ENCODE measurements around the gene MSI2. TPM values are rescaled to one million over a fixed set of nuclear protein-coding genes. Genes with fewer than 3 reads are reported as not detected.

The MSI2 gene
- total RNA-seq, 4 donors from 2014 or later, result 9.9 to 18.5 (median 13.8) TPM

DNA sequence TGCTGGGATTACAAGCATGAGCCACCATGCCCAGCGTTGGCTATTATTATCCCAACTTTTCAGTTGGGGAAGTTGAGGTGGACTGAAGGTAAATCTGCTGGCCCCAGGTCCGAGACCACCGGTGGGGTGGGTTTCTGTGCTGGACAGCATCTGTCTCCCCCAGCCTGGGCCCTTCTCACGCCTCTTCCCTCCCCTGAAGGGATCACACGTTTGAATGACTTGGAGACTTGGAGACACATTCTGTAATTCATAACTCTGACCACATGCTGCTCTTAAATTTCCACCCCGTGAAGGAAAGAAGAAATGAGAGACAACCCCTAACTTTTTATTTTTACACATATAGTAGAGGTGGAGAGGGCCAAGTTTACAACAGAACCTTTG, 109.8 kb downstream of the MSI2 start:
- DNase-seq (ENCODE audit: low spot score in 2 of 2), result no peak
- intact Hi-C loops (cut with DNase I; ENCODE audit: low total_unique reads), result no loop called here
- TF ChIP-seq, protein P1, sequence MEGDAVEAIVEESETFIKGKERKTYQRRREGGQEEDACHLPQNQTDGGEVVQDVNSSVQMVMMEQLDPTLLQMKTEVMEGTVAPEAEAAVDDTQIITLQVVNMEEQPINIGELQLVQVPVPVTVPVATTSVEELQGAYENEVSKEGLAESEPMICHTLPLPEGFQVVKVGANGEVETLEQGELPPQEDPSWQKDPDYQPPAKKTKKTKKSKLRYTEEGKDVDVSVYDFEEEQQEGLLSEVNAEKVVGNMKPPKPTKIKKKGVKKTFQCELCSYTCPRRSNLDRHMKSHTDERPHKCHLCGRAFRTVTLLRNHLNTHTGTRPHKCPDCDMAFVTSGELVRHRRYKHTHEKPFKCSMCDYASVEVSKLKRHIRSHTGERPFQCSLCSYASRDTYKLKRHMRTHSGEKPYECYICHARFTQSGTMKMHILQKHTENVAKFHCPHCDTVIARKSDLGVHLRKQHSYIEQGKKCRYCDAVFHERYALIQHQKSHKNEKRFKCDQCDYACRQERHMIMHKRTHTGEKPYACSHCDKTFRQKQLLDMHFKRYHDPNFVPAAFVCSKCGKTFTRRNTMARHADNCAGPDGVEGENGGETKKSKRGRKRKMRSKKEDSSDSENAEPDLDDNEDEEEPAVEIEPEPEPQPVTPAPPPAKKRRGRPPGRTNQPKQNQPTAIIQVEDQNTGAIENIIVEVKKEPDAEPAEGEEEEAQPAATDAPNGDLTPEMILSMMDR (IDR thresholded peaks at IDR 0.05), result no peak
- TF ChIP-seq POLR2A (IDR thresholded peaks at IDR 0.05), result no peak
- 67 to 69% methylated on average over 6 of the region's 6 CpGs for WGBS, 2 donors
- no peak overlapping the region for H3K4me3 ChIP-seq (ENCODE audit: low read depth, poor library complexity, severe bottlenecking)

GRCh38 chr17:57366558-57367351, 110.4 kb downstream of the MSI2 start:
- H3K4me3 ChIP-seq (ENCODE audit: low read depth, poor library complexity, severe bottlenecking), result no peak overlapping the region
- WGBS, 2 donors, result 41 to 49% methylated on average over 13 of the region's 13 CpGs
- DNase-seq (ENCODE audit: low spot score in 2 of 2), result no peak
- intact Hi-C loops (cut with DNase I; ENCODE audit: low total_unique reads), result no loop called here
- no peak for TF ChIP-seq POLR2A (IDR thresholded peaks at IDR 0.05)
- TF ChIP-seq, protein P1 (IDR thresholded peaks at IDR 0.05), result no peak

DNA sequence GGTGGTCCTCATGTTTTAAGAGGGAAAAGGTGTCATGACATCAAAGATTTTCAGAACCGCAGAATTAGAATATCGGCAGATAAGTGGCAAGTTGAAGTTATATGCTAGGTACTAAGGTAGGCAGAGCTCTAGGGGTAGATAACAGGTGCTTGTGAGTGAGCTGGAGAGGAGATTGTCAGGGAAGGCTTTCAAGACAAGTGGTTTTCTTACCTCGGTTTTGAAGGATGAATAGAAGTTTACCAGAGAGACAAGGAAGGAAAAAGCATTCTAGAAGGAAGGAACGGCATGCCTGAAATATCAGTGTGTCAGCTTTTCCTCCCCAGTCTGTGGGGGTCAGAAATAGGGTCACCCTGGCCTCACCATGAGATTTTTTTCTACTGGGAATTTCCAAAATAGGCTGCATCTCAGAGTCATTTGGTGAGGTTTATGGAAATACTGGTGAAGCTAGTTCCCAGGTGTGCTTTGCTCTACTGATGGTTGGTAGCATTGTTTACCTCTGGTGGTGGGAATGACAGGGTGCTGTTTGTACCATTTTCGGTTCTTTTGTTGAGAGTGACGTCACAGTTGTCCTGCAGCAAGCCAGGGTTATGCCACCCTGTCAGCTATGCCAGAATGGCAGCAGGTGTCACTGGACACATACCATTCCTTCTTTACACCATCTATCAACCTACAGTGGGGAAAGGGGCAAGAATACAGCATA, 112.5 kb downstream of the MSI2 start:
- no peak overlapping the region for H3K4me3 ChIP-seq (ENCODE audit: low read depth, poor library complexity, severe bottlenecking)
- TF ChIP-seq POLR2A (IDR thresholded peaks at IDR 0.05), result no peak
- TF ChIP-seq, protein P1 (IDR thresholded peaks at IDR 0.05), result no peak
- 76 to 87% methylated on average over 6 of the region's 6 CpGs for WGBS, 2 donors
- intact Hi-C loops (cut with DNase I; ENCODE audit: low total_unique reads), result no loop called here
- DNase-seq (ENCODE audit: low spot score in 2 of 2), result no peak

- DNase-seq (ENCODE audit: low spot score in 2 of 2), result no peak
- no peak overlapping the region for H3K4me3 ChIP-seq (ENCODE audit: low read depth, poor library complexity, severe bottlenecking)
- intact Hi-C loops (cut with DNase I; ENCODE audit: low total_unique reads), result no loop called here
- TF ChIP-seq, protein P1 (IDR thresholded peaks at IDR 0.05), result no peak
- TF ChIP-seq POLR2A (IDR thresholded peaks at IDR 0.05), result no peak
- 49 to 68% methylated on average over 2 of the region's 2 CpGs for WGBS, 2 donors
These were observed 113.2 kb downstream of the MSI2 start for GRCh38 chr17:57369509-57369945.

- no peak overlapping the region for H3K4me3 ChIP-seq (ENCODE audit: low read depth, poor library complexity, severe bottlenecking)
- no peak for TF ChIP-seq POLR2A (IDR thresholded peaks at IDR 0.05)
- TF ChIP-seq, protein P1 (IDR thresholded peaks at IDR 0.05), result no peak
- intact Hi-C loops (cut with DNase I; ENCODE audit: low total_unique reads), result no loop called here
- 44 to 52% methylated on average over 6 of the region's 6 CpGs for WGBS, 2 donors
- no peak for DNase-seq (ENCODE audit: low spot score in 2 of 2)
These were observed 113.8 kb downstream of the MSI2 start for GRCh38 chr17:57370037-57370581.
